ENCODE data around the gene SPOCK2.

SPOCK2 gene

GRCh38 chr10:72123616-72124015 lies 35.3 kb upstream of the SPOCK2 start:
- DNase-seq (ENCODE audit: extremely low spot score) = no peak
- POLR2A ChIA-PET = no interaction called here
- CTCF ChIA-PET = no interaction called here
- TF ChIP-seq PKNOX1 (IDR thresholded peaks at IDR 0.05) (0 out of 2 replicates have a peak, but pooled peaks have one; percentile 7), NFRKB (IDR thresholded peaks at IDR 0.05) (no peak)

- ChIA-PET POLR2A (no interaction called here), CTCF (no interaction called here)
- DNase-seq (ENCODE audit: extremely low spot score) = no peak
- TF ChIP-seq L3MBTL2 (conservative IDR thresholded peaks at IDR 0.05) = no peak
- no peak for TF ChIP-seq ELF4 (IDR thresholded peaks at IDR 0.05)
- no peak for TF ChIP-seq FOXM1 (IDR thresholded peaks at IDR 0.05; ENCODE audit: borderline replicate concordance)
- TF ChIP-seq HDGF (IDR thresholded peaks at IDR 0.05; ENCODE audit: borderline replicate concordance) = no peak
- TF ChIP-seq SP1 (IDR thresholded peaks at IDR 0.05) = no peak
- no peak for TF ChIP-seq SUZ12 (IDR thresholded peaks at IDR 0.05)
- no peak for TF ChIP-seq TARDBP (IDR thresholded peaks at IDR 0.05)
- no peak for TF ChIP-seq ARNT (IDR thresholded peaks at IDR 0.05)
- no peak for TF ChIP-seq LEF1 (IDR thresholded peaks at IDR 0.05; ENCODE audit: borderline replicate concordance)
- no peak for TF ChIP-seq ZNF384 (IDR thresholded peaks at IDR 0.05)
- TF ChIP-seq BHLHE40 (IDR thresholded peaks at IDR 0.05; ENCODE audit: borderline replicate concordance) = no peak
- TF ChIP-seq NFRKB (IDR thresholded peaks at IDR 0.05) = no peak
Measured at GRCh38 chr10:72122221-72122620, 33.9 kb upstream of the SPOCK2 start.

- ChIA-PET CTCF (no interaction called here), POLR2A (no interaction called here)
- TF ChIP-seq PKNOX1 (IDR thresholded peaks at IDR 0.05) (no peak), ARNT (IDR thresholded peaks at IDR 0.05) (no peak), NFRKB (IDR thresholded peaks at IDR 0.05) (no peak), FOXM1 (IDR thresholded peaks at IDR 0.05; ENCODE audit: borderline replicate concordance) (no peak), TARDBP (IDR thresholded peaks at IDR 0.05) (no peak), SUZ12 (IDR thresholded peaks at IDR 0.05) (no peak), ZNF384 (IDR thresholded peaks at IDR 0.05) (no peak), L3MBTL2 (conservative IDR thresholded peaks at IDR 0.05) (no peak), SP1 (IDR thresholded peaks at IDR 0.05) (no peak), FOXA1 (IDR thresholded peaks at IDR 0.05) (no peak), LEF1 (IDR thresholded peaks at IDR 0.05; ENCODE audit: borderline replicate concordance) (no peak), HDGF (IDR thresholded peaks at IDR 0.05; ENCODE audit: borderline replicate concordance) (no peak), FOXK2 (IDR thresholded peaks at IDR 0.05) (no peak), ELF4 (IDR thresholded peaks at IDR 0.05) (no peak), BHLHE40 (IDR thresholded peaks at IDR 0.05; ENCODE audit: borderline replicate concordance) (no peak), CTBP1 (IDR thresholded peaks at IDR 0.05; ENCODE audit: borderline replicate concordance) (no peak)
- no peak for DNase-seq (ENCODE audit: extremely low spot score)
Measured at GRCh38 chr10:72121389-72121788, 33.0 kb upstream of the SPOCK2 start.

GRCh38 chr10:72116372-72116771 lies 28.0 kb upstream of the SPOCK2 start:
- ChIA-PET POLR2A (no interaction called here), CTCF (no interaction called here)
- no peak for TF ChIP-seq LEF1 (IDR thresholded peaks at IDR 0.05; ENCODE audit: borderline replicate concordance)
- DNase-seq (ENCODE audit: extremely low spot score) = no peak

GRCh38 chr10:72114706-72115450 lies 26.5 kb upstream of the SPOCK2 start:
- ChIA-PET CTCF (interaction anchor here (0.7 kb wide), 1 partner anchor 18 kb away, joined by 3 read pairs; no protein-coding TSS in a partner anchor), POLR2A (no interaction called here)
- TF ChIP-seq ARNT (IDR thresholded peaks at IDR 0.05) = no peak
- DNase-seq (ENCODE audit: extremely low spot score) = no peak

- TF ChIP-seq TARDBP (IDR thresholded peaks at IDR 0.05) (no peak), L3MBTL2 (conservative IDR thresholded peaks at IDR 0.05) (no peak), FOXA1 (IDR thresholded peaks at IDR 0.05) (no peak), LEF1 (IDR thresholded peaks at IDR 0.05; ENCODE audit: borderline replicate concordance) (no peak), ELF4 (IDR thresholded peaks at IDR 0.05) (no peak), SP1 (IDR thresholded peaks at IDR 0.05) (no peak), FOXK2 (IDR thresholded peaks at IDR 0.05) (no peak), BHLHE40 (IDR thresholded peaks at IDR 0.05; ENCODE audit: borderline replicate concordance) (no peak)
- CTCF ChIA-PET = no interaction called here
- POLR2A ChIA-PET = no interaction called here
- no peak for DNase-seq (ENCODE audit: extremely low spot score)
Measured at GRCh38 chr10:72110673-72111401, 22.5 kb upstream of the SPOCK2 start.

GRCh38 chr10:72109636-72110157 lies 21.3 kb upstream of the SPOCK2 start:
- POLR2A ChIA-PET = no interaction called here
- DNase-seq (ENCODE audit: extremely low spot score) = no peak
- CTCF ChIA-PET = no interaction called here
- TF ChIP-seq L3MBTL2 (conservative IDR thresholded peaks at IDR 0.05) = no peak
- no peak for TF ChIP-seq BHLHE40 (IDR thresholded peaks at IDR 0.05; ENCODE audit: borderline replicate concordance)
- TF ChIP-seq TARDBP (IDR thresholded peaks at IDR 0.05) = no peak
- TF ChIP-seq SUZ12 (IDR thresholded peaks at IDR 0.05) = no peak
- no peak for TF ChIP-seq FOXA1 (IDR thresholded peaks at IDR 0.05)

Measured in HEK293T (cell line).